ENCODE measurements around the gene LSM14B.
A peak's percentile ranks its signal among the peaks of the same experiment; 100 is the strongest.

The LSM14B gene

DNA sequence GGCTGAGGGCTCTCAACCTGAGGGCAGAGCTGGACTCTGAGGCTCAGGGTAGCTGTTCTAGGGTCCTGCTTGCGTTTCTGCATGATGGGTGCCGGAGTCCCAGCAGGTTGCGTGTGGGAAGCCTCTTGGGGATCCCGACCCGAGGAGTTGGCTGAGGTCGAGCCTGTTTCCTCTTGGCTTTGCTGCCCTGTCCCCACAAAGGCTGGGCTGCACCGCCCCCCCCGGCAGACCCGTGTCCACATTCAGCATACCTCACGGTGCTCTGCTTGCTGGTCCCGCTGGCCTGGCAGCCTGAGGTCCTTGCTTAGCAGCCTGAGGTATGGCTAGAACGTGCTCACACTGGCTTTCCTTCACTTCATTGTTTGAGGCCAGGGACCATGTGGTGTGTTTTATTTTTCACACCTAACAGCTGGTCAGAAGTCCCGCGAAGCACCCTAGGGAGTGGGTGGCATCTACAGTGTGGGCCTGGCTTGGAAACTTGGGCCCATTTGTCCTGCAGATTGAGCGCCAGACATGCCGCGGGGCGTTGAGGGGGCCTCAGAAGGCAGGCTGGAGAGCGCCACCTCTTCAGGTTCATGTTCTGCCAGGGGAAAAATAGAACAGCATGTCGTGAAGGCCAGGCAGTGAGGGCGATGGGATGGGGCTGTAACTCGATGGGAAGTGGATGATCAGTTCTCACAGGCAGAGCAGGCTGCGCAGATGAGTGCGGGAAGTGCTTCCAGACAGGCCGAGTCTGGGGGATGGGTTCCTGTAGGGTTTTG lies 9.5 kb downstream of the LSM14B start:
- no peak for DNase-seq (ENCODE audit: extremely low read depth in 1 of 2, low read depth in 1 of 2)

DNA sequence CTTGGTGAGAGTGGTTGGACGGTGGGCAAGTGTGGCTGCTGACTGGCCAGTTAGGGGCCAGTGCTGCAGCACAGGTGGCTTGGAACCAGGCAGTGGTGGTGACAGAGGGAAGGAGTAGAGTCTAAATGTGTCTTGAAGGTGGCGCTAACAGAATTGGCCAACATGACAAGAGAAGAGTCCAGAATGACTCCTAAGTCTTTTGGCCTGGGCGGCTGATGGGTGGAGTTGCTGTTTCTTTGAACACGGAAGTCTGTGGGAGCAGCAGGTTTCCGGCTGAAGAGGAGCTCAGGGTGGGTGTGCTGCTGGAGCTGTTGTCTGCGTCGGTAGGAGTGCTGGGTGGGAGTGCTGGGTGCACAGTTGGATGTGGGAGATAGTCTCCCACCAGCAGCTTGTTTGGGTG lies 10.1 kb downstream of the LSM14B start:
- DNase-seq (ENCODE audit: extremely low read depth in 1 of 2, low read depth in 1 of 2), result no peak

- no peak for DNase-seq (ENCODE audit: extremely low read depth in 1 of 2, low read depth in 1 of 2)
Observed at GRCh38 chr20:62133051-62133845, 11.0 kb downstream of the LSM14B start.

GRCh38 chr20:62133864-62134263 lies 11.6 kb downstream of the LSM14B start:
- no peak for DNase-seq (ENCODE audit: extremely low read depth in 1 of 2, low read depth in 1 of 2)

DNA sequence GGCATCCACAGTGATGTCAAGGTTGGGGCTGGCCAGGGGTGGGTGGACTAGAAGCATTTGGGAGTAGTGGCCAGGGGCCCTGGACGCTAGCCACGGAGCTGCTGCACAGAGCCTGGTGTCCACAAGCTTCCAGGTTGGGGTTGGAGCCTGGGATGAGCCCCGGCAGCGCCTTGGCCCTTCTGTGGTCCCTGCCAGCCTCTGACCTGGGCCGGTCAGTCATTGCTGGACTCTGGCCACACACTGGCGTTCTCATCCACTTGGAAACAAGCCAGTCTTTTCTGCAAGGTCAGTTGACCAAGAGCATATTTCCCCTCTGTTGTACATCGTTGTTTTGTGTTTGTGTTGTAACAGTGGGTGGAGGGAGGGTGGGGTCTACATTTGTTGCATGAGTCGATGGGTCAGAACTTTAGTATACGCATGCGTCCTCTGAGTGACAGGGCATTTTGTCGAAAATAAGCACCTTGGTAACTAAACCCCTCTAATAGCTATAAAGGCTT lies 12.5 kb downstream of the LSM14B start:
- no peak for DNase-seq (ENCODE audit: extremely low read depth in 1 of 2, low read depth in 1 of 2)

- DNase-seq (ENCODE audit: extremely low read depth in 1 of 2, low read depth in 1 of 2), result no peak
Observed at GRCh38 chr20:62135573-62136266, 13.4 kb downstream of the LSM14B start.

DNA sequence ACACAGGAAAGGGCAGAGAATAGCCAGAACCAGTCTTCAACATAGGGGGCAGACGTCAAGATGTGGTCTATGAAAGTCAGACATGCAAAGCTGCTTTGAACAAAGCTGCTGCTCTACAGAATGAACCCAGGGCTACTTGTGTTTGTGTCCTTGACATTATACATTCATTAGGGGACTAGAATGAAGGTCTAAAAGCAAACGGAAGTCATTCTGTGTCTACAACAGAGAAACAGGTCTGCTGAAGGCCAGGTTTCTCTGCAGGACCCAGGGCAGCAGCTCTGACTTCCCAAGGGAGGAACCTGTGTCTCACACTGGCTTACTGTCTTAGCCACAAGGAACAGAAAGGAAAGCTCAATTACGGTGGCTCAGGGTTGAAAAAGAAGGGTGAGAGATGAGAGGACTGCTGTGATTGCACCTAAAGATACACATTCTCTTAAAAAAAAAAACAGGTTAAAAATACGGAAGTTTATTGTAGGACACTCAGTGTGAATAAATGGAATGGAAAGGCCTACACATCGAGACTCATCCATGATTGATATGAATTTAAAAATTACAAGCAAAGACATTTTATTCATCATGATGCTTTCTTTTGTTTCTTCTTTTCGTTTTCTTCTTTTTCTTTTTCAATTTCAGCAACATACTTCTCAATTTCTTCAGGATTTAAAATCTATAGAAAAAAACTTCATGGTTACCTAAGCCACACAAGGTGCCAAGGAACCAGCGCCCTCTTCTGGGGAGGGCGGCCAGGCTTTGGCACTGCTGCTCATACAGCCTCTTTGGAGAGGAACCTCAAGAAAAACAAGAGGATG lies 14.2 kb downstream of the LSM14B start:
- DNase-seq (ENCODE audit: extremely low read depth in 1 of 2, low read depth in 1 of 2), result no peak

GRCh38 chr20:62137092-62137384 lies 14.8 kb downstream of the LSM14B start:
- DNase-seq (ENCODE audit: extremely low read depth in 1 of 2, low read depth in 1 of 2), result no peak

DNA sequence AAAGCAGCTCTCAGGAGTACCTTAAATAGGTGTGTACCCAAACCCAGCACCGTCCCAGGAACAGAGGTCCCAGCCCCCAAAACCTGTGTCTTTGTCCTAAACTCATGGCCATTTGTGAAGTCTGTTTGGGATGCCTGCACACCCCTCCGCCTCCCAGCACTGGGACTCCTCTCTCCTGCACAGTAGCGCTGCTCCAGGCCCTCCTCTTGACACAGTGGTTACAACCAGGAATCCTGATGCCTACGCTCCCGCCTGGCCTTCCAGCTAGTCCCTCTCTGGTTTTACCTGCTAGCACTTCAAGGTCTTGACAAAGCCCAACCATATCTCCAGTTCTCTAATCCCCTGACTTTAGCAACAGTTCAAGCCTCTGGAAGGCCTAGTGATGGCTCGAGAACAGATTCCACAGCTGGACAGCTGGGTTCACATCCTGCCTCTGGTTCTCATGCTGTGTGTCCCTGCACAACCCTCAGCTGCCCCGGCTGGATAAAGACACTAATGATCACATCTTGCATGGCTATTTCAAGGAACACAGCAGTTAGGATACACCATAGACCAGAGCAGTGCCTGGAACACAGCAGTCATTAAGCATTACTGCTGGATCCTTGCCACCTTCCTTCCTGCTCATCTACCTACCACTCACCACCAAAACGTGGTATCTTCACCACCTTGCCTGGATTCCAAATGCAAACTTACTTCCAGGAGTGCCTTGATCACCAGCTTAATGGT lies 15.4 kb downstream of the LSM14B start:
- no peak for DNase-seq (ENCODE audit: extremely low read depth in 1 of 2, low read depth in 1 of 2)

DNA sequence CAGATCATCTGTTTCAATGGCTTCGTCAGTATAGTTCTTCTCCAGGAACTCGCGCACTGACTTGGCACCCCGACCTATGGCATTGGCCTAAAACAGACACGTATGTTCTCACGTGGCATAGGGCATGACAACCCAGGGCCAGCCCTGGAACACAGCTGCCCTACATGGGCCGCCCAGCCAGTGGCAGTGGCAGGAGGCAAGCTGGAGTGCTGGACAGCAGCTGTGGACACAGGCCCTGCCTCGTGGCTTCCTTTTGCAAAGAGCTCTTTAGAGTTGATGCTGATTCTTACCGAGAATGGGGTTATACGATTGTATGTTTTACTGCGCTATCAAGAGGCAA lies 15.9 kb downstream of the LSM14B start:
- DNase-seq (ENCODE audit: extremely low read depth in 1 of 2, low read depth in 1 of 2), result no peak

- no peak for DNase-seq (ENCODE audit: extremely low read depth in 1 of 2, low read depth in 1 of 2)
Observed at GRCh38 chr20:62138912-62139311, 16.6 kb downstream of the LSM14B start.

GRCh38 chr20:62139636-62140035 lies 17.4 kb downstream of the LSM14B start:
- DNase-seq (ENCODE audit: extremely low read depth in 1 of 2, low read depth in 1 of 2), result no peak

GRCh38 chr20:62141043-62141396 lies 18.7 kb downstream of the LSM14B start:
- DNase-seq (ENCODE audit: extremely low read depth in 1 of 2, low read depth in 1 of 2), result no peak

- no peak for DNase-seq (ENCODE audit: extremely low read depth in 1 of 2, low read depth in 1 of 2)
Observed at GRCh38 chr20:62141397-62142251, 19.3 kb downstream of the LSM14B start.

GRCh38 chr20:62142252-62143080 lies 20.2 kb downstream of the LSM14B start:
- DNase-seq (ENCODE audit: extremely low read depth in 1 of 2, low read depth in 1 of 2), result no peak

GRCh38 chr20:62143081-62143956 lies 21.0 kb downstream of the LSM14B start, which contains the start of the genes PSMA7 and SS18L1:
Gene PSMA7, minus strand, starts transcription at chr20:62143394. Its CDS starts 91 bp downstream, at chr20:62143303.
Gene SS18L1, plus strand, starts transcription at chr20:62143769. Its CDS starts 52 bp downstream, at chr20:62143821.
- peak; percentile 69 to 76 for DNase-seq (ENCODE audit: extremely low read depth in 1 of 2, low read depth in 1 of 2)

Measured in stimulated activated CD8-positive, alpha-beta memory T cell treated with anti-CD3 and anti-CD28 coated beads, Interleukin-7, amount 100 ng/mL, for 48 hours (primary cell).